SJCRH30 (cell line): ENCODE measurements around the gene HSD11B1. TPM values are rescaled to one million over a fixed set of nuclear protein-coding genes. Genes with fewer than 3 reads are reported as not detected.
A peak's percentile ranks its signal among the peaks of the same experiment; 100 is the strongest.

Experiments
- DNase-seq, 2 experiments: peaks; one replicate each; pipeline ENCODE4 v3.0.0-alpha.2; 2015 to 2020
- H3K27ac ChIP-seq: fragments of 250-450 bp; sonication (Bioruptor Pico); 2 replicates; pipeline ENCODE4 v1.5.1; 2020; ENCODE audit warnings: mild to moderate bottlenecking, moderate library complexity
- H3K27me3 ChIP-seq: fragments of 250-450 bp; sonication (Bioruptor Pico); 2 replicates; pipeline ENCODE4 v1.5.1; 2020; ENCODE audit warnings: mild to moderate bottlenecking, moderate library complexity
- H3K36me3 ChIP-seq: fragments of 250-450 bp; sonication (Bioruptor Pico); 2 replicates; pipeline ENCODE4 v1.5.1; 2020; ENCODE audit warnings: mild to moderate bottlenecking, moderate library complexity
- H3K4me1 ChIP-seq: fragments of 250-450 bp; sonication (Bioruptor Pico); 2 replicates; pipeline ENCODE4 v1.5.1; 2020; ENCODE audit warnings: mild to moderate bottlenecking, moderate library complexity
- H3K4me3 ChIP-seq: fragments of 250-450 bp; sonication (Bioruptor Pico); 2 replicates; pipeline ENCODE4 v1.5.1; 2020; ENCODE audit warnings: mild to moderate bottlenecking, moderate library complexity
- H3K9me3 ChIP-seq: fragments of 250-450 bp; sonication (Bioruptor Pico); replicated peaks from 2 replicates; pipeline ENCODE4 v1.5.1; 2020; ENCODE audit warnings: mild to moderate bottlenecking, moderate library complexity
- total RNA-seq: library from RNA; depleted of rRNA; stranded (reverse); fragments of >200 nt; shearing (Covaris generic); gene quantifications from 2 replicates; pipeline ENCODE4 v1.2.3, GENCODE V29; 2014; rRNA removed

The HSD11B1 gene
- total RNA-seq, 1 experiment from 2014 or later: not detected

DNA sequence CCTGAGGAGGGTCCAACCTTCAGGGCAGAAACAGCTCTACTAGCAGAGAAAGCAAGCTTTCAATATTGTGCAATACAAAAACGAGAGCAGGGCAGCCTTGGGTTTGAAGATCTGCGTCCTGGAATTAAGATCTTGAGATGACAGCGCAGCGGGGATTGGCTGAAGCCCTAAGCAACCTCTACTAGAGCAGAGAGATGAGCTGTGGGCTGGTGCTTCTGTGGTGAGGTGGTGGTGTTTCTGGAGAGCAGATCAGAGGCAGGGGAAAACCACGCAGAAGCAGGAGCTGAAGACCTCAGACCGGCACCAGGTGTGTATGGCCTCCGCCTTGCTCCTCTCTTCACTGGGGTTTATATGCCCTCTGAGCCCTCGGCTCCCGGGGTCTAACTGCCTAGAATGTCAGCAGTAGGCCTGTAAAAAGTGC is 63.7 kb downstream of the HSD11B1 start:
- no peak for DNase-seq
- H3K27ac ChIP-seq: no peak overlapping the region
- H3K4me1 ChIP-seq: peaks cover 5% of the 10 kb centered on the region
- H3K27me3 ChIP-seq: 0 out of 2 replicates have a peak, but pooled peaks cover 5% of the 10 kb centered on the region
- 0 out of 2 replicates have a peak, but pooled peaks cover 4% of the 10 kb centered on the region for H3K9me3 ChIP-seq
- H3K4me3 ChIP-seq: no peak overlapping the region
- H3K36me3 ChIP-seq: no peaks in the 10 kb centered on the region

- Histone ChIP-seq H3K27me3 (no peaks in the 10 kb centered on the region), H3K9me3 (no peaks in the 10 kb centered on the region), H3K4me3 (no peak overlapping the region), H3K36me3 (no peaks in the 10 kb centered on the region), H3K4me1 (peaks cover 5% of the 10 kb centered on the region), H3K27ac (peak overlapping the region; percentile 5; the same call in 1 of the 2 replicates)
- peak; percentile 29 to 57 for DNase-seq
Measured at GRCh38 chr1:209769171-209769904, 64.7 kb downstream of the HSD11B1 start.

DNA sequence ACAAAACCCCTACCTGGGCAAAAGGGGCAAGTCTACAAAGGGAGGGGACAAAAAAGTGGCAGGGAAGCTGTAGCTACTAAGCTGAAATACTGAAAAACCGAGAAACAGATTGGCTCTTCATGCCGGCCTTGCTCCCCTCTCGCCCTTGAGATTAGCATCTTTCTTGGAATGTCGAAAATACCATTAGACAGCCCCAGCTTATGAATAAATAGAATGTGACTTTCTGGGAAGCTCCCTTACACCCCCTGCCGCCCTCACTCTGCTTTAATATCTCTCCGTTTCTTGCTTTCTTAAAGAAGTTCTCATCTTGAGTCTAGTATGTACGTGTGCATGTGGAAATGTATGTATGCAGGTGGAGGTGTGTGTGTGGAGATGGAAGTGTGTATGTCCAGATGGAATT is 65.3 kb downstream of the HSD11B1 start:
- peaks cover 5% of the 10 kb centered on the region for H3K4me1 ChIP-seq
- no peak overlapping the region for H3K4me3 ChIP-seq
- no peak overlapping the region; the same call in 1 of the 2 replicates for H3K27ac ChIP-seq
- DNase-seq: no peak
- no peaks in the 10 kb centered on the region for H3K9me3 ChIP-seq
- no peaks in the 10 kb centered on the region for H3K36me3 ChIP-seq
- H3K27me3 ChIP-seq: no peaks in the 10 kb centered on the region

DNA sequence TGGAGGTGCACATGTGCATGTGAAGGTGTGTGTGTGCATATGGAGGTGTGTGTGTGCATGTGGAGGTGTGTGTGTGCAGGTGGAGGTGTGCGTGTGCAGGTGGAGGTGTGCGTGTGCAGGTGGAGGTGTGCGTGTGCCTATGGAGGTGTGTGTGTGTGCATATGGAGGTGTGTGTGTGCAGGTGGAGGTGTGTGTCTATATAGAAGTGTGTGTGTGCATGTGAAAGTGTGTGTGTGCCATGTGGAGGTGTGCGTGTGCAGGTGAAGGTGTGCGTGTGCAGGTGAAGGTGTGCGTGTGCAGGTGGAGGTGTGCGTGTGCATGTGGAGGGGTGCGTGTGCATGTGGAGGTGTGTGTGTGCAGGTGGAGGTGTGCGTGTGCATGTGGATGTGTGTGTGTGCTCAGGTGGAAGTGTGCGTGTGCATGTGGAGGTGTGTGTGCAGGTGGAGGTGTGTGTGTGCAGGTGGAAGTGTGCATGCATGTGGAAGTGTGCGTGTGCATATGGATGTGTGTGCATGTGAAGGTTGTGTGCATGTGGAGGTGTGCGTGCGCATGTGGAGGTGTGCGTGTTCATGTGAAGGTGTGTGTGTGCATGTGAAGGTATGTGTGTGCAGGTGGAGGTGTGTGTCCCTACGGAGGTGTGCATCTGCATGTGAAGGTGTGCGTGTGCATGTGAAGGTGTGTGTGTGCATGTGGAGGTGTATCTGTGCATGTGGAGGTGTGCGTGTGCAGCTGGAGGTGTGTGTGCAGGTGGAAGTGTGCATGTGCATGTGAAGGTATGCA is 66.2 kb downstream of the HSD11B1 start:
- no peaks in the 10 kb centered on the region for H3K36me3 ChIP-seq
- no peaks in the 10 kb centered on the region for H3K27me3 ChIP-seq
- H3K4me3 ChIP-seq: no peak overlapping the region
- no peaks in the 10 kb centered on the region for H3K9me3 ChIP-seq
- no peak overlapping the region for H3K27ac ChIP-seq
- peaks cover 5% of the 10 kb centered on the region for H3K4me1 ChIP-seq
- DNase-seq: no peak

GRCh38 chr1:209772126-209772525 is 67.5 kb downstream of the HSD11B1 start:
- no peak for DNase-seq
- Histone ChIP-seq H3K27ac (no peak overlapping the region), H3K27me3 (no peaks in the 10 kb centered on the region), H3K9me3 (no peaks in the 10 kb centered on the region), H3K36me3 (no peaks in the 10 kb centered on the region), H3K4me3 (no peak overlapping the region), H3K4me1 (peaks cover 5% of the 10 kb centered on the region)

DNA sequence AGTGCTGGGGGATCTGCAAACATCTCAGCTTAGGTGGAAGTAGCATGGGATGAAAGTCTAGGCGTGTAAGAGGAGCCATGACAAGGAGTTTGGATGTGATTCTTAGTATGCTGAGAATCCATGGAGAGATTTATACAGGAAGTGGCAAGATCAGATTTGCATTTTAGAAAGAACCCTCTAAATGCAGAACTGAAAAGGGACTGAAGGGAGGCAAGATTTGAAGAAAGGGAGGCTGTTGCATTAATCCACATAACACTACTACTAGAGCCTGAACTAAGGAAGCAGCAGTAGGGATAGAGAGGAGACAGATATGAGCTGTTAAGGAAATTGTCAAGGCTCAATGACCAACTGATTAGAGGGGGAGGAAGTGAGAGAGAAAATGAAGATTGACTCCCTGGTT is 69.9 kb downstream of the HSD11B1 start:
- Histone ChIP-seq H3K27me3 (no peaks in the 10 kb centered on the region), H3K4me1 (peaks cover under 1% of the 10 kb centered on the region; the same call in 1 of the 2 replicates), H3K36me3 (no peaks in the 10 kb centered on the region), H3K4me3 (no peak overlapping the region), H3K9me3 (no peaks in the 10 kb centered on the region), H3K27ac (no peak overlapping the region)
- DNase-seq: no peak

DNA sequence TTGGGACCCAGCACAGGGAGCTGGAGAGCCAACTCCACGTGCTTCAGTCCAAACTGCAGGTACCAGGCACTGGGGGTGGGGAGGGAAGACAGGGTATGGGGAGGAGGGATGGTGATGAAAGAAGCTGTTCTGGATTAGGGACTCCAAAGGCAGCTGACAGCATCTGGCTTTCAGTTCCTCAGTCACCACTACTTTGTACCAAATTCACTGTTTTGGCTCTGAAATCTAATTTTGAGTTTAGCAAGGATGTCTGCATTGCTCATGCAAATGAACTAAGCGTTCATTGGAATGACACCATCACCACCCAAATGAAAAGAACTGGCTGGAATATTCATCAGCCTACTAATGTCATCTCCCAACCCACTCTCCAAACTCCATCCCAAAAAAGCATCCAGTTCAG is 71.0 kb downstream of the HSD11B1 start:
- H3K9me3 ChIP-seq: no peaks in the 10 kb centered on the region
- no peaks in the 10 kb centered on the region; the same call in 1 of the 2 replicates for H3K4me1 ChIP-seq
- H3K27ac ChIP-seq: no peak overlapping the region
- H3K27me3 ChIP-seq: no peaks in the 10 kb centered on the region
- no peak for DNase-seq
- no peak overlapping the region for H3K4me3 ChIP-seq
- no peaks in the 10 kb centered on the region for H3K36me3 ChIP-seq

GRCh38 chr1:209777587-209777986 is 72.9 kb downstream of the HSD11B1 start:
- Histone ChIP-seq H3K36me3 (no peaks in the 10 kb centered on the region), H3K4me1 (no peaks in the 10 kb centered on the region; the same call in 1 of the 2 replicates), H3K27me3 (no peaks in the 10 kb centered on the region), H3K9me3 (no peaks in the 10 kb centered on the region), H3K4me3 (no peak overlapping the region), H3K27ac (no peak overlapping the region)
- peak in 1 of 2 experiments; percentile 35 for DNase-seq

DNA sequence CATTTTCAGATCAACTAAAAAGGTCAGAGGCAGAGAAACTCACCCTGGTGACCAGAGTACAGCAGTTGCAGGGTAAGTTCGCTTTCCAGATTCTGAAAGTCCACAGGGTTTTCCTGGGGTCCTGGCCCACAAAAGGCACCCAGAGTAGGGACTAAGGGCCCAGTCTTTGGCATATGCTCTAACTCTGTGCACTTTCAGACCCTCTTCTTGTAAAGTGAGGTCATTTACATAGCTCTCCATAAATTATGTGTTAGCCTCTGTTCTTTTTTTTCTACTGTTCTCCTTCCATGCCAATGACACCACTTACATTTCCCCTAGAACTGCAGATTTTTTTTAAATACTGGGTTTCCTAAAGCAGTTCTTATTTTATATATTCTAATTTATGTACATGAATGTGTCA is 73.5 kb downstream of the HSD11B1 start:
- no peak overlapping the region for H3K4me3 ChIP-seq
- H3K9me3 ChIP-seq: no peaks in the 10 kb centered on the region
- H3K27me3 ChIP-seq: no peaks in the 10 kb centered on the region
- no peaks in the 10 kb centered on the region for H3K36me3 ChIP-seq
- no peak for DNase-seq
- H3K27ac ChIP-seq: no peak overlapping the region
- H3K4me1 ChIP-seq: no peaks in the 10 kb centered on the region; the same call in 1 of the 2 replicates

DNA sequence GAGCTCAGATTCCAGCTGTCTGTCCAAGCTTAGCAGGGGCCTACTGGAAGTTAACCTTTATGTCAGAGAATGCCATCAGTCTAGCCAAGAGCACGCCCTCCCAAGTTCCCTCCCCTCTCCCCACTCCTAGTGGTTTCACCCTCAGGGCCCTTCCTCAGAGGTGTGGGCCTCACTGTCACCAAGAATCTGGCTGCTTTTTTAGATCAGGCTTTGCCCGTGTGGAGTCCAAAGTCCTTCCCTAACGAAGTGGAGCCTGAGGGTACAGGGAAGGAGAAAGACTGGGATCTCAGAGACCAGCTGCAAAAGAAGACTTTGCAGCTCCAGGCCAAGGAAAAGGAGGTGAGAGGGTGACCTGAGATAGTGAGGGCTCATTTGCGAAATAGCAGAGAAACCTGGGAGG is 75.6 kb downstream of the HSD11B1 start:
- Histone ChIP-seq H3K4me1 (peaks cover 9% of the 10 kb centered on the region; the same call in 1 of the 2 replicates), H3K4me3 (no peak overlapping the region), H3K27me3 (no peaks in the 10 kb centered on the region), H3K27ac (no peak overlapping the region), H3K36me3 (no peaks in the 10 kb centered on the region), H3K9me3 (peaks cover 1% of the 10 kb centered on the region; the same call in 1 of the 2 replicates)
- DNase-seq: no peak

- H3K27me3 ChIP-seq: no peaks in the 10 kb centered on the region
- no peaks in the 10 kb centered on the region for H3K36me3 ChIP-seq
- H3K4me3 ChIP-seq: peak overlapping the region; percentile 68
- peaks cover 3% of the 10 kb centered on the region; the same call in 1 of the 2 replicates for H3K9me3 ChIP-seq
- peak; percentile 33 to 43 for DNase-seq
- H3K27ac ChIP-seq: no peak overlapping the region
- H3K4me1 ChIP-seq: peaks cover 9% of the 10 kb centered on the region; the same call in 1 of the 2 replicates
Measured at GRCh38 chr1:209783386-209783785, 78.7 kb downstream of the HSD11B1 start.

Other genes with a start within 250 kb of the HSD11B1 start
- gene CAMK1G, start 121.1 kb upstream of the HSD11B1 start, total RNA-seq: not detected in 2 replicates
- 8.9 and 9.1 TPM in 2 replicates for gene LAMB3, start 52.4 kb upstream of the HSD11B1 start, total RNA-seq
- 1.3 and 1.8 TPM in 2 replicates for gene G0S2, start 29.4 kb upstream of the HSD11B1 start, total RNA-seq
- gene TRAF3IP3, start 51.2 kb downstream of the HSD11B1 start, total RNA-seq: 0.06 TPM in 1 of 2 replicates, not detected in the other
- gene C1orf74, start 79.7 kb downstream of the HSD11B1 start, total RNA-seq: 5.4 and 6.0 TPM in 2 replicates
- gene IRF6, start 101.3 kb downstream of the HSD11B1 start, total RNA-seq: not detected in 2 replicates
- gene UTP25, start 123.1 kb downstream of the HSD11B1 start, total RNA-seq: 13.3 and 14.2 TPM in 2 replicates
- not detected in 2 replicates for gene SYT14, start 233.4 kb downstream of the HSD11B1 start, total RNA-seq